ENCODE data around the gene VANGL2.

Gene VANGL2

DNA sequence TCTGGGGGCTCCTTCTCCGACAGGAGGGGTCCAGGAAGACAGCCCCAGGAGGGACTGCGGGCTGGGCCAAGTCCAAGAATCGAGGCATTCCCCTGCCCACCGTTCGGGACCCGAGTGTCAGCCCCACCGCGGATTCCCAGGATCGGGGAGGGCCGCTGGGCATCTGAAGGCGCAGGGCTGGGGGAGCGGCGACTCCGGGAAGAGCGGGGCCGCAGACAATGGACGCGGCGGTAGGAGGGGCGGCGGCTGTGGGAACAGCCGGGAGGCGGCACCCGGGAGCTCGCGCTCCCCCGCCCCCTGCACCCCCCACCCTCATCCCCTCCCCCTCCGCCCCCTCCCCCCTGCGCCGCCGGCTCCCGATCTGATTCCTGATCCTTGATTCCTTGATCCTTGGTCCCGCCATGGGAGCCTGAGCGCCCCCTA, at the start of gene VANGL2:
Gene VANGL2 (plus strand): TSS at position 342 of the 423 bp plus-strand sequence. CDS start 15,274 bp downstream, outside the sequence.
- no peak for FAIRE-seq

- no peak for FAIRE-seq
These were observed 48.7 kb upstream of the VANGL2 start for GRCh38 chr1:160351629-160352028.

DNA sequence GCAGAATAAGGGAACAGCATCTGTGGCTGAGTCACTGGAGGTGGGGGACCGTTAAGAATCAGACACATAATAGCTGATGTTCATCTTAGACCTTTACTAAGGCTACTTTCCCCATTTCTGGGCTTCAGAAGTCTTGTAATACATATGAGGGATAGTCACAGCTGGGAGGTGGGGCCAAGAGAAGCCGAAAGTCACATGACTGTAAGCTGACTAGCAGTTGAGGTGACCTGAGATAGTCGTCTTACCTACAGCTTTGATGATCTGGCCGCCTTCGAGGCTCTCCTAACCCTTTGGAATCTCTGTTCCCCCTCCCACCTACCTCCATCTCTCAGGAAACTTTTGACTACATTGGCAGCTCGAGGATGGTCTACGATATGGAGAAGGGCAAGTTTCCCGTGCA, 47.8 kb upstream of the VANGL2 start:
- no peak for FAIRE-seq

GRCh38 chr1:160353223-160353622, 47.1 kb upstream of the VANGL2 start:
- no peak for FAIRE-seq

GRCh38 chr1:160354388-160354985, 45.9 kb upstream of the VANGL2 start:
- FAIRE-seq: no peak

DNA sequence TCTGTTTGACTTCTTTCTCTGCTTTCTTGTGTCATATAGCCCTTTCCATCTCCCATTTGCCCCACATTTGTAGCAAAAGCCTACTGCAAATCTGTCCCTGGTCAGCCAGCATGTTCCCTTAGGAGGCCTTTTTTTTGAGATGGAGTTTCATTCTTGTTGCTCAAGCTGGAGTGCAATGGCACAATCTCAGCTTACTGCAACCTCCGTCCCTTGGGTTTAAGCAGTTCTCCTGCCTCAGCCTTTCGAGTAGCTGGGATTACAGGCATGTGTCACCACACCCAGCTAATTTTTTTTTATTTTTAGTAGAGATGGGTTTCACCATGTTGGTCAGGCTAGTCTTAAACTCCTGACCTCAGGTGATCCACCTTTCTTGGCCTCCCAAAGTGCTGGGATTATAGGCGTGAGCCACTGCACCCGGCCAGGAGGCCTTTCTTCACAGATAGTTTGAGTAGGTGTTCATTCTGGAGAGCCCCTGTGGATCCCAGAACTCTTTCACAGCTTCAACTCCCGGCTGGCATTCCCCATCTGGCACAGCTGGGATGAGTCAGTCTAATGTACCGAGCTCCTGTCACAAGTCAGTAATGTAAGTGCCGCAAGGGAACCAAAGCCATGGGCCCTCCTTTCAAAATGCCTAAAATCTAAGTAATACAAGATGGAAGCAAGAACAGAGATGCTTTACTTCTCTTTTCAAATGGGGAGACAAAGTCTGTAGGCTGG, 42.9 kb upstream of the VANGL2 start:
- no peak for FAIRE-seq

DNA sequence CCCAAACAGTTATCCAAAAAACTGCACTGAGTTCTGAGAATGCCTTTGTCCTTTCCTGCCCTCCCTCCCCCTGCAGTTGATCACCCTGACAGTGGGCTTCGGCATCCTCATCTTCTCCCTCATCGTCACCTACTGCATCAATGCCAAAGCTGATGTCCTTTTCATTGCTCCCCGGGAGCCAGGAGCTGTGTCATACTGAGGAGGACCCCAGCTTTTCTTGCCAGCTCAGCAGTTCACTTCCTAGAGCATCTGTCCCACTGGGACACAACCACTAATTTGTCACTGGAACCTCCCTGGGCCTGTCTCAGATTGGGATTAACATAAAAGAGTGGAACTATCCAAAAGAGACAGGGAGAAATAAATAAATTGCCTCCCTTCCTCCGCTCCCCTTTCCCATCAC, 42.3 kb upstream of the VANGL2 start:
- FAIRE-seq: no peak

- no peak for FAIRE-seq
These were observed 40.7 kb upstream of the VANGL2 start for GRCh38 chr1:160359559-160360226.

- FAIRE-seq: no peak
These were observed 40.1 kb upstream of the VANGL2 start for GRCh38 chr1:160360227-160360695.

GRCh38 chr1:160361199-160361598, 39.2 kb upstream of the VANGL2 start:
- no peak for FAIRE-seq

DNA sequence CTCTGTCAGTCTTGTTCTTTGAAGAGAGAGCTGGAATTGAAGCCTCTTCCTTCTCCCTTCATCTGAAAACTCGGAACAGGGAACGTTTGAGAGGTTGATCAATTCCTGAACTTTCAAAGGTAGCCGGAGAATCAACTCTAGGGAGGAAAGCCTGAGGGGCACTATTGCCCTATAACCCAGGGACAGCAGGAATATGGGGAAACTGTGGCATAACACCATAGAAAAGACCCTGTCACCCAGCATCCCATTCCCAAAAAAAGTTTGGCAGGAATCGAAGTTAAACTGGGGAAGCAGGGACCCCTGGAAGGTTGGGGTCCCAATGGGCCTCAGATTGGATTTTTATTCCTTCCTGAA, 38.6 kb upstream of the VANGL2 start:
- FAIRE-seq: no peak

GRCh38 chr1:160362168-160362957, 38.0 kb upstream of the VANGL2 start:
- no peak for FAIRE-seq

DNA sequence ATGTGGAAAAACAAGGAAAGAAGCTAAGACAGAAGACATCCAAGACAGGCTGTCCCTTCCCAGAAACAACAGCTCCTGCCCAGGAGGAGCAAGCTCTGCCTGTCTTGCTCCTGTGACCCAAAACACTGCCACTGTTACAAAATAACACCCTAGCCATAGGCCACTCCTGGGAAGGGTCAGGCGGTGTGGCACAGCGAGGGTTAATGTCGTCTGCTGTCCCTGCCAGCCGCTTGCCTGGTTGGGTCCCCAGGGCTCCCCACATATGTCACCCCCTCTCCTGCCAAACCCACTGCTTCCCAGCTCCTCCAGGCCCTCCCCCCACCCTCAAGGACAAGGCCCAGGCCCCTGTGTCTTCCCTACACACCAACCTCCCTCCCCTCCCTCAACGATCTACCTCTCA, 37.4 kb upstream of the VANGL2 start:
- FAIRE-seq: no peak

DNA sequence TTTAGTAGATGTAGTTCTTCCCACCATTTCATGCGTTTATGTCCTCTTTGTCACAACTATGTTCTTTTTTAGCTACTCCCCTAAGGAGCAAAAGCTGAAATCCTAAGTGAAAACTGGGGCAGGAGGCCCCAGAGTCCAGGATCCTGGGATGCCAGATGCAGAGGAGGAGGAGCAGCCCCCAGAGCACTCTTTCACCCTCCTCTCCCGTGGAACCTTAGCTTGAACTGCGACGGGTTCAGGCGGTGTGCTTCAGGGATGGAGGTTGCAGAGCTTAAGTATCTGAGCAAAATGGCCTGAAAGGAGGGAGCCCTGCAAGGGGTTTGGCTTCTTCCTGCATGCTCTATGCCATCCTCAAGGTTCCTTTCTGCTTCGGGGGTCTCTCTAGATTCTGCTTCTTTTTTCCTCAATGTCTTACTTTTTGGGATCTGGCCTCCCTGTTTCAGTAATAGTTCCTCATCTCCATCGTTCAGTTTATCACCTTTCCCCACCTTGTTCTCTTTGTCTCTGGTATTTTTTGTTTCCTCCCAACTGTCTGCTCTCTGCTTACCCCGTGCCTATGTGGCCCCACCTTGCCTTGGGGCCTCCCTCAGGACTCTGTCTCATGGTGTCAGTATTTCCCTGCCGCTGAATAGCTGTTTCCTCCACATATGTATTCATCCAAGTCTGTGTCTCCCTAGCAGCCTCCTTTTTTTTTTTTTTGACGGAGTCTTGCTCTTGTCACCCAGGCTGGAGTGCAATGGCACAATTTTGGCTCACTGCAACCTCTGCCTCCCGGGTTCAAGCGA, 36.2 kb upstream of the VANGL2 start:
- FAIRE-seq: no peak

DNA sequence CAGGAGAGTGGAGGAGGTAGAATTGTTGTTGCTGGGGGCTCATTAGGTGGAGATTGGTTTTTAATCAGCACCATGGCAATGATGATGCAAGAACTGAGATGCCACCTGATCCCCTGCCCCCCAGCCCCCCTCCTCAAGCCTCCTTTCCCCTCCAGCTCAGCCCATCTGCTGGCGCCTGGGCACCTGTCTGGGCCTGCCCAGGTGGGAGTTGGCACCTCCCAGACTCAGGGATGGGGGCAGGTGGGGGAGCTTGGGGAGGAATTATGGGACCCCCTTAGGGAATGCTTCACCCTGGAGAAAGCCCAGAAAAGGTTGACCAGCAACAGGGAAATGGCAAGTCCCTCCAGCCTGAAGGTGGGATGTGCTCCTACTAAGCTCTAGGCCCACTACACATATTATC, 35.0 kb upstream of the VANGL2 start:
- no peak for FAIRE-seq

DNA sequence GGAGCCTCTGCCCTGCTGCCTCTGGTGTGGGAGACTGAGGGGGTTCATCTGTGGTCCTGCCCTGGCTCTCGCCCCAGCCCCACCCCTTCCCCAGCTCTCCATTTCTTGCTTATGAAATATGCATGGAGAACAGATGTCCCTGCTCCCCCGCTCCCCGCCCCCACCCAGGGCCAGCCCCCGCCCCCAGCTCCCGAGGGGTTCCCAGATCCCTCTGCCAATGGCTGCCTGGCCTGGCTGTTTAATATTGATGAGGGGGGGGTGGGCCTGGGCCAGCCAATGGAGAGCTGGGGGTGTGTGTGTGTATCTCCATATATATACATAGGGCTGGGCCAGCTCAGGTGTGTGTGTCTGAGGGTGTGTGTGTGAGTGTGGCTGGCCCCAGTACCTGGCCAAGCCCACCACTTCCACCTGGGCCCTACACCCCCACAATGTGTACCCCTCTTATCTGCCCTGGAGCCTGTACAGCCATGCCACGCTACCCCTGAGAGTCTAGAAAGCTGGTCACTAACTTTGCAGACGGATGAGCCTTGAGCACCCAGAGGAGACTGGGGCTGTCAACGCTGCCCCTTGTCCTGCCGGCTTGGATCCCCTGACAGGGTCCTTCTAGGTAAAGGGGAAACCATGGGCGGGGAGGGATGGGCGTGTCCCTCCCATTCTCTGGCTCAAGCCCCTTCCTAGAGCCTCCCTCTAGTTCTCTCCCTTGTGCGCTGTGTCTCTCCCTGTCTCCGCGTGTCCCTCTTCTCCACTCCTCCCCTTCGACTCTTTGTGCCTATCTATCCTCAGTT, 33.4 kb upstream of the VANGL2 start, which contains the start of gene NHLH1:
Gene NHLH1 (plus strand): TSS at position 341 of the 785 bp plus-strand sequence. CDS start 3,661 bp downstream, outside the sequence.
- no peak for FAIRE-seq

- FAIRE-seq: no peak
These were observed 32.9 kb upstream of the VANGL2 start for GRCh38 chr1:160367516-160367900.

- FAIRE-seq: no peak
These were observed 32.1 kb upstream of the VANGL2 start for GRCh38 chr1:160367934-160368923.

GRCh38 chr1:160369087-160369486, 31.3 kb upstream of the VANGL2 start:
- FAIRE-seq: no peak
